Smooth muscle cell of the brain vasculature (primary cell): ENCODE results near the gene CCNG2.
A peak's percentile ranks its signal among the peaks of the same experiment; 100 is the strongest.
"Not testable (repeated sequence)": the region's sequence is repeated elsewhere in the genome, so short reads cannot be mapped to it uniquely, and the experiment has no call there.

ENCODE experiments used
- DNase-seq: peaks from one replicate; pipeline ENCODE4 v3.0.0-alpha.2; 2012; ENCODE audit warnings: low read depth, low spot score

CCNG2 gene, protein sequence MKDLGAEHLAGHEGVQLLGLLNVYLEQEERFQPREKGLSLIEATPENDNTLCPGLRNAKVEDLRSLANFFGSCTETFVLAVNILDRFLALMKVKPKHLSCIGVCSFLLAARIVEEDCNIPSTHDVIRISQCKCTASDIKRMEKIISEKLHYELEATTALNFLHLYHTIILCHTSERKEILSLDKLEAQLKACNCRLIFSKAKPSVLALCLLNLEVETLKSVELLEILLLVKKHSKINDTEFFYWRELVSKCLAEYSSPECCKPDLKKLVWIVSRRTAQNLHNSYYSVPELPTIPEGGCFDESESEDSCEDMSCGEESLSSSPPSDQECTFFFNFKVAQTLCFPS

GRCh38 chr4:77156912-77157858 lies at the start of gene CCNG2:
Gene CCNG2, plus strand, starts transcription at chr4:77157207. Its CDS starts 1,326 bp downstream, at chr4:77158533.
- peak; percentile 93 for DNase-seq

DNA sequence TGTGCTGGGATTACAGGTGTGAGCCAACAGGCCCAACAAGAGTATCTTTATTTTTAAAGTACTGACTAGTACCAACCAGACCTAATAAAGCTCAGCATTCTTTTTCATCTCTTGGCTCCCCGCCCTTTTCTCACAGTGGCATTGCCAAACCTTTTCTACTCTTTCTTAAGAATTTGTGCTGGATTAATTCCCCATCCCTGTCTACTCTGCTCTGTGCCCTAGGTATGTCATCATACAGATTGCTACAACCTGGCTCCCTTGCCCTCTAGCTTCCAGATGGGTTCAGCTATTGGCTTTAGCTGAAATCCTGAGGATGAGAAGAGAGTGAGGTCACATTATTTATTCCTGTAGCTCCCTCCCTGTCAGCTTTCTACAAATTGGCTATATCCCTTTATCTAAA lies 46.3 kb upstream of the CCNG2 start:
- no peak for DNase-seq

DNA sequence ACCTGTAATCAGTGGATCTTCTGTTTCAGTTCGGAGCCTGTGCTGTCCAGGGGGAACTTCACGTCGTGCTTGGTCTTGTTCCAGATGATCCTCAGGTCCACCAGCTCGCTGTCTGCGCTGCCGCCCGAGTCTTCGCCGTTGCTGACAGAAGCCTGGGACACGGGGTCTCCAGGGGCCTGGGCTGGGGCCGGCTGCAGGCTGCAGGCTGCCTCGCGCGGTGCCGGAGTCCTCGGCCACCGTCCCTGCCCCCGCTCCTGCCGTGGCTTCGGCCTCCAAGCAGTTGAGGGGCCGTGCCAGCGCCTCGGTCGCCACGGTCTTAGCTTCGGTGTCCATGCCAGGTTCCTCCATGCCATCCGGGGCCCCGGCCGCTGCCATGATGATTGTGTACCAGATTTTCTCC lies 43.9 kb upstream of the CCNG2 start:
- DNase-seq, result no peak

- no peak for DNase-seq
Observed at GRCh38 chr4:77117721-77118120, 39.3 kb upstream of the CCNG2 start.

DNA sequence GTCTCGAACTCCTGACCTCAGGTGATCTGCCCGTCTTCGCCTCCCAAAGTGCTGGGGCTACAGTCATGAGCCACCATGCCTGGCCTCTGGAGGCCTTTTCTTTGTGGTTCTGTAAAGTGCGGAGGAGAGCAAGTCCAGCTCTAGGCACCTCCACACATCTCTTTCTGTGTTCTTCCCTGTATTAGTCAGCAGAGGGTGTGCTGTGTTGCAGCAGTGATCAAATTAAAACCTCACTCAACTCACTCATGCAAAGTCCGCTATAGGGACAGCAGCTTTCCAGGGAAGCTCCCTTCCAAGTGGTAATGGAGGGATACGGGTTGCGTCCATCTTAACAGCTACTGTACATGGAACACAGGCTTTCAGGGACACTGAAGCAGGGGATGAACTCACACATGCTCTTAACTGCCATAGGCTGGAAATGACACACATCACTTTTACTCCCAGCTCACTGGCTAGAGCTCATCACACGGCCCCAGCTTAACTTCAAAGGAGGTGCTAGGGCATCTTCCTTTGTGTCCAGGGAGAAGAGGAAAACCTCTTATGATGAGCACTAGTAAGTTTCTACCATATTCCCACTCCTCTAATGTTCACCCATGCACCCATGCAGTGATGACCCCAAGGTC lies 36.0 kb upstream of the CCNG2 start:
- DNase-seq, result no peak

DNA sequence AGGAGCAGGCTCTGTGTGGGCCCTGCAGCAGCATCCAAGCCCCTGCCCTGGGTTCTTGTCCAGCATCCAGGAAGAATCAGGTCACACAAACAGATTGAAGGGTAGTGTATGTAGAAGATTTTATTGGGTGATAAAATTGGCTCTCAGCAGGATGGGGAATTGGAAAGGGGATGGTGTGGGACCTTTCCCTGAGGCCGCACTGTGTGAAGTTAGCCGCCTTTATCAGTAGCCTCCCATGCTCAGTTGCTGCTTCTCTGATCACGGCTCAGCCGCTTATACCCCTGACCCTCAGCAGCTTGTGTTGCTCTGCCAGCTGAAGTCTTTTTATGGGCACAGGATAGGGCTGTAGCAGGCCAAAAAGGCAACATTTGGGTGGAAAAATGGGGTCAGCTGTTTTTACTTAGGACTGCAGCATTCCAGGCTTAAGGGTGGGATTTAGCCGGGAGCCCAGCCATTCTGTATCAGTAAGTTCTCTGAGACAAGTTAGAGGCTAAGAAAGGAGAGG lies 35.2 kb upstream of the CCNG2 start:
- no peak for DNase-seq

GRCh38 chr4:77122656-77123055 lies 34.4 kb upstream of the CCNG2 start:
- no peak for DNase-seq

DNA sequence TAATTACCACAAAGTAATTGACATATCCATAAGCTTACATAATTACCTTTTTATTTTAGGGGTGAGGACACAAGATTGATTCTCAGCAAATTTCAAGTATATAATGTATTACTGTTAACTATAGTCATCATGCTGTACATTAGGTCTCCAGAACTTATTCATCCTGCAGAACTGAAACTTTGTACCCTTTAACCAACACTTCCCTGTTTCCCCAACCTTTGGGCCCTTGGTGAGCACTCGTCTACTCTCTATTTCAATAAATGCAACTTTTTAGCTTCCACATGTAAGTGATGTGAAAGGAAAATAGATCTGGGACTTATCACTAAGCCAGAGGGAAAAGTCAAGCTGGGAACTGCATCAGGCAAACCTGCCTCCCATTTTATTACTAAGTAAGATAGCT lies 33.6 kb upstream of the CCNG2 start:
- DNase-seq, result no peak

GRCh38 chr4:77124576-77124975 lies 32.4 kb upstream of the CCNG2 start:
- DNase-seq, result no peak

DNA sequence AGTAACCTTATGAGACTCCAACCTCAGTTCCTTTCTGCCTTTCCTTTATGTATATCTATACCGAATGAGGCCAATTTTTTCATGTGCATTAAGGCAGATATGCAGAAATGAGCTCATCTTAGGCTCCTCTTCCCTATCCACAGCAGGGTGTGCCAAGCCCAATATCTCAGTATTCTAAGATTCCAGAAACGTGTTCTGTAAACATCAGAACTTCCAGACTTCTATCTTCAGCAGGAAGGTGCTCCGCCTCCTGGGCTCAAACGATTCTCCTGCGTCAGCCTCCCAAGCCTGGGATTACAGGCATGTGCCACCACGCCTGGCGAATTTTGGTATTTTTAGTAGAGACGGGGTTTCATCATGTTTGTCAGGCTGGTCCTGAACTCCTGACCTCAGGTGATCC lies 31.0 kb upstream of the CCNG2 start:
- DNase-seq, result no peak

GRCh38 chr4:77126809-77127208 lies 30.2 kb upstream of the CCNG2 start:
- DNase-seq, result no peak

DNA sequence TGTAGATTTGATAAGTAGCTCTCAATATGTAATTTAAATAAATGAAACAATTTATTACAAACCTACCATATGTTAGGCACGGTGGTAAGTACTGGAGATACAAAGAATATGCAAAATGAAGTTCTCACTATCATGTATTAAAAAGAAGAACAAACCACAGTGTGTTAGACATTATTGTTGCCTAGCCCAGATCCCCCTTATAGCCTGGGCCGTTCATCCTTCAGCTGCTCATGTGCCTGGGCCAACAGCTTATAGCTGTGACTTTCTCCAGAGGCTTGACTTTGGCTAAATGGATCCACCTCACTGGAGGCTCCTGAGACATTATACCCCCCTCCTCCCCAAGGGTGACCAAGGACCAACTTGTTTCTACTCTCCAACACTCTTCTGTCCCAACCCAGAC lies 29.8 kb upstream of the CCNG2 start:
- DNase-seq, result no peak

DNA sequence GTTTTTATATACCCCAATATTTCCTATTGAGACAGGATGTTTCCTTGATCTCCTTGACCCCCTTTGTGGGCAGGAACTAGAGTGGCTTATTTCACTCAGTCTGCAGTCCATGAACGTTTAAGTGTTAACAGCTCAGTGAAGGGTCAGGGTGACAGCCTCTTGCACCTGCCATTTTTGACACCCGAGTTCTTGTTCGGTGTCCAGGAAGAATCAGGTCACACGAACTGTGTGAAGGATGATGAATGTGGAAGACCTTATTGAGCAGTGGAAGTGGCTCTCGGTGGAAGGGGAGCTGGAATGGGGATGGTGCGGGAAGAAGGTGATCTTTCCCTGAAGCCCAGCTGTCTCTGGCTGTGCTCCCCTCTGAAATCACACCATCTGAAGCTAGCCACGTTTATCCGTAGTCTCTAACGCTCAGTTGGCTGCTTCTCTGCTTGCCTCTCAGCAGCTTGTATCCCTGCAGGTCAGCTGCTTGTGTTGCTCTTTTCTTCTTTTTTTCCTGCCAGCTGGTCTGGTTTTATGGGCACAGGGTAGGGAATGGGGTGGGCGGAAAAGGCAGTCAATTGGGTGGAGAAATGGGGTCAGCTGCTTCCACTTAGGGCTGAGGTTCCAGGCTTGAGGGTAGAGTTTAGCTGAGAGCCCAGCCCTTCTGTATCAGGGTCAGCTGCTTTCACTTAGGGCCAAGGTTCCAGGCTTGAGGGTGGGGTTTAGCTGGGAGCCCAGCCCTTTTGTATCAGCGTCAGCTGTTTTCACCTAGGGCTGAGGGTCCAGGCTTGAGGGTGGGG lies 29.0 kb upstream of the CCNG2 start:
- no peak for DNase-seq

DNA sequence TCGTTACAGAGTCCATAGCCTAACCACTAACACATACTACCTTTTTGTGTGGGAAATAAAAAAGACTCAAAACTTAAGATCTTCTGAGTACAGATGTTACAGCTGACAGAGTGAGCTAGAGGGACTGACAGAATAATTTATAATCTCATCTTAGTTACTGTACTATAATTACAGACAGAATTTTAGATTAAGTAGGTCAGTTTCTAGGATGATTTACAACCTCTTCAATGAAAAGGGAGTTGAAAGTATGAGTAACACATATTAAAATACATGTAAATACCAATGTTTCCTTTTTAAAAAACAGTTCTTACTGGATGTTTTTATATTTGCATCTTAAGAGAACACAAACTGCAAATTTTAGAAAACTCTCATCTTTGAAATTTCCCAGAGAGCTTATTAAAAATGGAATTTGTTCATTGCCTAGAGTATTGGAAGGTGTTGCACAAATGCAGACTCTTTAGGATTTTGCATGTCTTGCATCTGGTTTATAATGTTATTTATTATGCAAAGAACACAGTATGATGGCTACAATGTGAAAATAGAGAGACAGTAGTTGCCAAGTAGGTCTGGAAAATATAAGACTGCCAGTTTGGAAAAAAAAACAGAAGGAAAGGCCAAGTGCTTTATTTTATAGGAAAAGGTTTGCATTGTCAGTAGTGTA lies 24.2 kb upstream of the CCNG2 start:
- DNase-seq, result no peak

DNA sequence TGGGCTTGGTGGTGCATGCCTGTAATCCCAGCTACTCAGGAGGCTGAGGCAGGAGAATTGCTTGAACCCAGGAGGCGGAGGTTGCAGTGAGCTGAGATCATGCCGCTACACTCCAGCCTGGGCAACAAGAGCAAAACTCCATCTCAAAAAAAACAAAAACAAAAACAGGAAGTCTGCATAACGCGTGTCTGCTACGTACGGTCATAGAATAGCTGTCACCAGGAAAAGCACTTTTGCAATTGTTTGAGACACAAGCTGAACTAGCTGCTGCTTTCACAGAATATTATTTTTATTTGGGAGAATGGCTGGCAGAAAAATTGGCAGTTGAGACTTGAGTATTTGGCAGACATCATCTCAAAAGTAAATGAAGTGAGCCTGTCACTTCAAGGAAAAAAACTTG lies 19.6 kb upstream of the CCNG2 start:
- not testable (repeated sequence) for DNase-seq

GRCh38 chr4:77141964-77142645 lies 14.9 kb upstream of the CCNG2 start:
- no peak for DNase-seq

DNA sequence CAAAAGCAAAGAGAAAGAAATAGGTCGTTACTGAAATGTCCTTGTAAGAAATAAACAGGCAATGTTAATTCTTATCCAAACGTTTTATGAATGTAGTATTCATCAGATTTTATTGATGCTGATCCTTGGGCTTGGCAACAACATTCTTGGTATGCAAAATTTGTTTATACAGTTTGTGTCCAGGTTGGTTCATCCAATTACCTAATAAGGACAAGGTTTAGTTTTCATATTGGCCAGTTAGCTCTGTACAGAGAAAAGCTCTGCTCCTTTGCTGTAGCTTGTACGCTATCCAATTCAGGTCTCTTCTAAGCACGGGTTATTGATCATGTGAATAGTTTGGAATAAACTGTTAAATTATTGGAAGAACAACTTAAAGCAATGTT lies 14.4 kb upstream of the CCNG2 start:
- DNase-seq, result no peak

GRCh38 chr4:77143091-77143490 lies 13.9 kb upstream of the CCNG2 start:
- DNase-seq, result no peak

GRCh38 chr4:77145842-77146185 lies 11.2 kb upstream of the CCNG2 start:
- DNase-seq, result no peak
